Measurements from ENCODE around the gene SPG7. TPM values are rescaled to one million over a fixed set of nuclear protein-coding genes. Genes with fewer than 3 reads are reported as not detected.

SPG7 gene
- total RNA-seq, 1 donor from 2014 or later: 119 TPM

GRCh38 chr16:89605186-89605970, 97.2 kb downstream of the SPG7 start:
- Histone ChIP-seq H3K4me3 (no peak overlapping the region), H3K4me1 (peaks cover 9% of the 10 kb centered on the region), H3K27me3 (no peaks in the 10 kb centered on the region), H3K36me3 (no peaks in the 10 kb centered on the region), H3K27ac (no peak overlapping the region), H3K9me3 (no peaks in the 10 kb centered on the region)
- no peak for DNase-seq (ENCODE audit: extremely low spot score in 2 of 2)
- intact Hi-C loops (cut with DNase I): no loop called here
- TF ChIP-seq, protein P1, sequence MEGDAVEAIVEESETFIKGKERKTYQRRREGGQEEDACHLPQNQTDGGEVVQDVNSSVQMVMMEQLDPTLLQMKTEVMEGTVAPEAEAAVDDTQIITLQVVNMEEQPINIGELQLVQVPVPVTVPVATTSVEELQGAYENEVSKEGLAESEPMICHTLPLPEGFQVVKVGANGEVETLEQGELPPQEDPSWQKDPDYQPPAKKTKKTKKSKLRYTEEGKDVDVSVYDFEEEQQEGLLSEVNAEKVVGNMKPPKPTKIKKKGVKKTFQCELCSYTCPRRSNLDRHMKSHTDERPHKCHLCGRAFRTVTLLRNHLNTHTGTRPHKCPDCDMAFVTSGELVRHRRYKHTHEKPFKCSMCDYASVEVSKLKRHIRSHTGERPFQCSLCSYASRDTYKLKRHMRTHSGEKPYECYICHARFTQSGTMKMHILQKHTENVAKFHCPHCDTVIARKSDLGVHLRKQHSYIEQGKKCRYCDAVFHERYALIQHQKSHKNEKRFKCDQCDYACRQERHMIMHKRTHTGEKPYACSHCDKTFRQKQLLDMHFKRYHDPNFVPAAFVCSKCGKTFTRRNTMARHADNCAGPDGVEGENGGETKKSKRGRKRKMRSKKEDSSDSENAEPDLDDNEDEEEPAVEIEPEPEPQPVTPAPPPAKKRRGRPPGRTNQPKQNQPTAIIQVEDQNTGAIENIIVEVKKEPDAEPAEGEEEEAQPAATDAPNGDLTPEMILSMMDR (IDR thresholded peaks at IDR 0.05): no peak
- TF ChIP-seq POLR2AphosphoS5 (IDR thresholded peaks at IDR 0.05; ENCODE audit: insufficient read depth in 1 of 2, low read depth in 1 of 2) (no peak), POLR2A (IDR thresholded peaks at IDR 0.05) (no peak)

- no peaks in the 10 kb centered on the region for H3K9me3 ChIP-seq
- intact Hi-C loops (cut with DNase I): no loop called here
- no peak for DNase-seq (ENCODE audit: extremely low spot score in 2 of 2)
- H3K27me3 ChIP-seq: no peaks in the 10 kb centered on the region
- no peaks in the 10 kb centered on the region for H3K36me3 ChIP-seq
- H3K4me3 ChIP-seq: no peak overlapping the region
- no peak for TF ChIP-seq POLR2A (IDR thresholded peaks at IDR 0.05)
- no peak for TF ChIP-seq POLR2AphosphoS5 (IDR thresholded peaks at IDR 0.05; ENCODE audit: insufficient read depth in 1 of 2, low read depth in 1 of 2)
- TF ChIP-seq, protein P1 (IDR thresholded peaks at IDR 0.05): no peak
- H3K4me1 ChIP-seq: peaks cover 9% of the 10 kb centered on the region
- no peak overlapping the region for H3K27ac ChIP-seq
These were observed 97.8 kb downstream of the SPG7 start for GRCh38 chr16:89606006-89606405.

Small RNA genes within 50 kb of the gene (small RNA-seq; reads per million reads assigned to genes)
- gene SNORD68: not detected

Other genes with a start within 250 kb of the SPG7 start
- 135 TPM for gene ANKRD11, start 17.8 kb upstream of the SPG7 start, total RNA-seq
- 8,204 TPM for gene RPL13, start 52.3 kb downstream of the SPG7 start, total RNA-seq
- gene CPNE7, start 67.4 kb downstream of the SPG7 start, total RNA-seq: 4.9 TPM
- gene DPEP1, start 105.2 kb downstream of the SPG7 start, total RNA-seq: not detected
- 117 TPM for gene CHMP1A, start 149.3 kb downstream of the SPG7 start, total RNA-seq
- gene SPATA33, start 149.4 kb downstream of the SPG7 start, total RNA-seq: 5.2 TPM
- 44.0 TPM for gene CDK10, start 178.3 kb downstream of the SPG7 start, total RNA-seq
- 16.2 TPM for gene SPATA2L, start 193.3 kb downstream of the SPG7 start, total RNA-seq
- gene VPS9D1, start 212.5 kb downstream of the SPG7 start, total RNA-seq: 10.1 TPM
- gene ZNF276, start 213.1 kb downstream of the SPG7 start, total RNA-seq: 57.0 TPM

Measured in vagina (tissue), 2 donors.